CD4-positive, alpha-beta T cell (primary cell): ENCODE data around the gene WASL. TPM values are rescaled to one million over a fixed set of nuclear protein-coding genes. Genes with fewer than 3 reads are reported as not detected.

Experiments used
- ATAC-seq: fragments of 200-7000 bp; cut with Tn5 transposase; one replicate; pipeline ENCODE4 v1.10.0; 2022; ENCODE audit warnings: mild to moderate bottlenecking; ENCODE audit not compliant: poor library complexity
- CTCF ChIA-PET: fragments of 350-600 bp; sonication (Branson Sonifier 250); formaldehyde crosslinking; loops from one replicate; lab custom pipeline; 2021; ENCODE audit warnings: antibody characterized with exemption, inconsistent platforms; lab: Charles Lee
- POLR2A ChIA-PET: fragments of 350-600 bp; sonication (Branson Sonifier 250); formaldehyde crosslinking; loops from one replicate; lab custom pipeline; 2021; ENCODE audit warnings: antibody characterized with exemption, inconsistent platforms; lab: Charles Lee
- DNase-seq, 14 experiments: peaks; one replicate each; pipeline ENCODE4 v3.0.0-alpha.2; 2013 to 2020; ENCODE audit warnings: mixed read lengths in 2 of 14
- H3K27ac ChIP-seq, 2 donors: one replicate each; pipeline versions ENCODE4 v1.5.1 to v1.7.0; 2013; ENCODE audit warnings: low read length in 2 of 2, low read depth in 1 of 2, mild to moderate bottlenecking in 1 of 2
- H3K27me3 ChIP-seq, 2 experiments: 1 replicate in 1 of 2; 2 replicates in 1 of 2; pipeline versions ENCODE4 v1.6.1 to v1.7.0; 2013; ENCODE audit warnings: low read length in 2 of 2, control low read depth in 1 of 2, mild to moderate bottlenecking in 1 of 2, moderate library complexity in 1 of 2; ENCODE audit not compliant: insufficient read depth in 2 of 2, control insufficient read depth in 1 of 2
- H3K36me3 ChIP-seq: one replicate; pipeline ENCODE4 v1.6.1; 2013; ENCODE audit warnings: low read length, control low read depth; ENCODE audit not compliant: insufficient read depth
- H3K4me1 ChIP-seq: one replicate; pipeline ENCODE4 v1.6.1; 2013; ENCODE audit warnings: low read length, control low read depth; ENCODE audit not compliant: insufficient read depth
- H3K4me3 ChIP-seq: one replicate; pipeline ENCODE4 v1.5.1; 2013; ENCODE audit warnings: mild to moderate bottlenecking, low read length, moderate library complexity
- H3K9me3 ChIP-seq, 2 experiments: 1 replicate in 1 of 2; 2 replicates in 1 of 2; pipeline versions ENCODE4 v1.6.1 to v1.7.0; 2013; ENCODE audit warnings: low read length in 2 of 2, mild to moderate bottlenecking in 2 of 2, control low read depth in 1 of 2, moderate library complexity in 1 of 2; ENCODE audit not compliant: control insufficient read depth in 1 of 2, insufficient read depth in 1 of 2
- H3K27ac Mint-ChIP-seq: one replicate; pipeline ENCODE4 v1.8.0; 2020; ENCODE audit warnings: mixed read lengths
- H3K27me3 Mint-ChIP-seq: one replicate; pipeline ENCODE4 v1.8.0; 2021; ENCODE audit warnings: mixed read lengths
- H3K36me3 Mint-ChIP-seq: one replicate; pipeline ENCODE4 v1.8.0; 2021; ENCODE audit warnings: low read depth, mixed read lengths
- H3K4me1 Mint-ChIP-seq: one replicate; pipeline ENCODE4 v1.8.0; 2021; ENCODE audit warnings: low read depth, mixed read lengths
- H3K4me3 Mint-ChIP-seq: one replicate; pipeline ENCODE4 v1.8.0; 2020; ENCODE audit warnings: mild to moderate bottlenecking, mixed read lengths
- H3K9me3 Mint-ChIP-seq: one replicate; pipeline ENCODE4 v1.8.0; 2020; ENCODE audit warnings: mixed read lengths
- CTCF ChIP-seq: fragments of 200-600 bp; IDR thresholded peaks from one replicate; pipeline ENCODE4 v1.8.0; 2022; ENCODE audit warnings: antibody characterized with exemption, mild to moderate bottlenecking
- intact Hi-C, 2 experiments: fragments of 100-400 bp; cut with DNase I in 1 of 2; cut with micrococcal nuclease in 1 of 2; formaldehyde crosslinking; loops; one replicate each; pipeline versions ENCODE4 v1.15.1 to v1.9.0; 2023 to 2025; cut with DNase I, micrococcal nuclease
- total RNA-seq, 174 experiments: library from RNA in 2 of 174; stranded (reverse) in 2 of 174; gene quantifications; one replicate each; pipeline ENCODE4 v1.2.3 and lab custom pipeline; 2021 to 2026

WASL gene
- total RNA-seq, 2 experiments from 2014 or later = 8.6 to 9.3 TPM

GRCh38 chr7:123656544-123657303 lies 92.1 kb downstream of the WASL start:
- intact Hi-C loops = no loop called here
- TF ChIP-seq CTCF = no peak

DNA sequence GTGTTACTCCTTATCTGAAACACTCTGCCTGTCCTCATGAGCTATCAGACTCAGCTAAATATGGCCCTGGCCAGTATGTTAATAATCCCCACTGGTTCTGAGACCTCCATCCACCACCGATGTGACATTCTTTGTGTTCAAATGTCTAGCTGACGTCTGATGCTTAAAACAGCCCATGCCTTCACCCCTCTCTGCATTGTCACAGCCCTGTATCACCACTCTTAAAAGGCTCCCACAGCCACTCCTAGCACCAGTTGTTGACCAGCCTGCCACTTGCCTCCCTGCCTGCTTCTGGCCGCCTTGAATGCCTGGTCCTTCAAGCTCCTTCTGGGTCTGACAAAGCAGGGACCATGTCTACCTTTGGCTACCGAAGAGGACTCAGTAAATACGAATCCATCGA lies 93.2 kb downstream of the WASL start, which contains the start of gene LMOD2:
TSS of gene LMOD2 (plus strand) at position 253 of the 400 bp plus-strand sequence. CDS start at position 351, 98 bp downstream.
- no peak within 1 kb of the TSS for H3K27ac ChIP-seq
- CTCF ChIA-PET = no interaction called here
- TF ChIP-seq CTCF = no peak
- H3K4me3 Mint-ChIP-seq = no peak within 1 kb of the TSS
- peaks cover 0 to 6% of the 10 kb centered on the region in 2 experiments for H3K27me3 ChIP-seq
- H3K4me3 ChIP-seq = no peak within 1 kb of the TSS
- no peaks in the 10 kb centered on the region for H3K36me3 ChIP-seq
- H3K9me3 Mint-ChIP-seq = no peaks in the 10 kb centered on the region
- intact Hi-C loops = no loop called here
- no peaks in the 10 kb centered on the region for H3K4me1 Mint-ChIP-seq
- H3K9me3 ChIP-seq = no peaks in the 10 kb centered on the region
- DNase-seq (no peak), ATAC-seq (no peak)
- H3K27me3 Mint-ChIP-seq = peaks cover 36% of the 10 kb centered on the region
- no peak within 1 kb of the TSS for H3K27ac Mint-ChIP-seq
- POLR2A ChIA-PET = no interaction called here
- H3K4me1 ChIP-seq = no peaks in the 10 kb centered on the region
- H3K36me3 Mint-ChIP-seq = no peaks in the 10 kb centered on the region

More at GRCh38 chr7:123656544-123657303, 92.1 kb downstream of the WASL start:
- POLR2A ChIA-PET = no interaction called here
- no peaks in the 10 kb centered on the region for H3K36me3 Mint-ChIP-seq
- no peak overlapping the region for H3K27ac Mint-ChIP-seq
- H3K27ac ChIP-seq = no peak overlapping the region
- CTCF ChIA-PET = no interaction called here
- H3K9me3 ChIP-seq = no peaks in the 10 kb centered on the region
- ATAC-seq (no peak), DNase-seq (no peak)
- no peak overlapping the region for H3K4me3 Mint-ChIP-seq
- H3K4me1 Mint-ChIP-seq = no peaks in the 10 kb centered on the region
- H3K4me3 ChIP-seq = no peak overlapping the region
- no peaks in the 10 kb centered on the region for H3K4me1 ChIP-seq
- H3K9me3 Mint-ChIP-seq = no peaks in the 10 kb centered on the region
- H3K27me3 ChIP-seq = peaks cover 0 to 10% of the 10 kb centered on the region in 2 experiments
- peaks cover 43% of the 10 kb centered on the region for H3K27me3 Mint-ChIP-seq
- no peaks in the 10 kb centered on the region for H3K36me3 ChIP-seq

DNA sequence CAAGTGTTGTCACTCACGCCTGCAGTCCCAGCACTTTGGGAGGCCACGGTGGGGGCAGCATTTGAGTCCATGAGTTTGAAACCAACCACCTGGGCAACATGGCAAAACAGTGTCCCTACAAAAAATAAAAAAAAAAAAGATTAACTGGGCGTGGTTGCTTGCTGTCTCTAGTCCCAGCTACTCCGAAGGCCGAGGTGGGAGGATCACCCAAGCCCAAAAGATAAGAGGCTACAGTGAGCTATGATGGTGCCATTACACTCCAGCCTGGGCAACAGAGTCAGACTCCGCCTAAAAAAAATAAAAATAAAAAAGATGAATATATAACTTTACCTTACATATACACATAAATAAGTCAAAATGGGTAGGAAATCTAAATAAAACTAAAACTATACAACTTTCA lies 95.6 kb downstream of the WASL start:
- Histone ChIP-seq H3K36me3 (no peaks in the 10 kb centered on the region), H3K27ac (no peak overlapping the region), H3K27me3 (no peaks in the 10 kb centered on the region), H3K4me3 (no peak overlapping the region), H3K9me3 (no peaks in the 10 kb centered on the region), H3K4me1 (no peaks in the 10 kb centered on the region)
- intact Hi-C loops = no loop called here
- no peak for TF ChIP-seq CTCF
- DNase-seq (no peak), ATAC-seq (no peak)
- ChIA-PET POLR2A (no interaction called here), CTCF (no interaction called here)
- peaks cover 24% of the 10 kb centered on the region for H3K27me3 Mint-ChIP-seq
- H3K4me3 Mint-ChIP-seq = no peak overlapping the region
- no peaks in the 10 kb centered on the region for H3K36me3 Mint-ChIP-seq
- H3K9me3 Mint-ChIP-seq = no peaks in the 10 kb centered on the region
- no peaks in the 10 kb centered on the region for H3K4me1 Mint-ChIP-seq
- no peak overlapping the region for H3K27ac Mint-ChIP-seq
